SU-DHL-6 (cell line): ENCODE data around the gene RCCD1.

ENCODE experiments used
- CTCF ChIP-seq: fragments of 200-600 bp; sonication (generic); IDR thresholded peaks from one replicate; pipeline ENCODE4 v1.5.1; 2017; ENCODE audit warnings: antibody characterized with exemption, mild to moderate bottlenecking, low read length, moderate library complexity; ENCODE audit not compliant: insufficient read depth, poor library complexity, severe bottlenecking
- EZH2phosphoT487 ChIP-seq: fragments of 200-600 bp; sonication (generic), shearing (Covaris generic); conservative IDR thresholded peaks from 2 replicates; pipeline ENCODE4 v1.6.1; 2018; ENCODE audit warnings: mild to moderate bottlenecking, antibody characterized with exemption, low read length, moderate library complexity, mixed read lengths

DNA sequence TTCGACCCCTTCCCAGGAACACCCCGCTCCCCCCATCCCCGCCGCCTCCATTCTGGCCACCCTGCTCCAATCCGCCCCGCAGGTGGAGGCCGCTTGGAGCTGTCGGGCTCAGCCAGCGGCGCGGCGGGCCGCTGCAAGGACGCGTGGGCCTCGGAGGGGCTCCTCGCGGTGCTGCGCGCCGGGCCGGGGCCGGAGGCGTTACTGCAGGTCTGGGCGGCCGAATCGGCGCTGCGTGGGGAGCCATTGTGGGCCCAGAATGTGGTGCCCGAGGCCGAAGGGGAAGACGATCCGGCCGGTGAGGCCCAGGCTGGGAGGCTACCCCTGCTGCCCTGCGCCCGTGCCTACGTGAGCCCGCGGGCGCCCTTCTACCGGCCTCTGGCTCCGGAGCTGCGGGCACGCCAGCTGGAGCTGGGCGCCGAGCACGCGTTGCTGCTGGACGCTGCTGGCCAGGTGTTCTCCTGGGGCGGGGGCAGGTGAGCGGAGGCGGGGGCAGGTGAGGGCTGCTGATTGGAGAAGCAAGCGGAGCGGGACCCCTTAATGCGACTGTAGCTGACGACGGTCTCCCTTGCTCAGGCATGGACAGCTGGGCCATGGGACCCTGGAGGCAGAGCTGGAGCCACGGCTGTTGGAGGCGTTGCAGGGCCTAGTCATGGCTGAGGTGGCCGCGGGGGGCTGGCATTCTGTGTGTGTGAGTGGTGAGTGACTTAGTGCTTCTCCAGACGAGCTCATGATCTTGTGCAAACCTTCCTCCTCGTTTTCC, 2.5 kb downstream of the RCCD1 start:
- TF ChIP-seq CTCF (no peak), EZH2phosphoT487 (no peak)
